Right atrium auricular region (tissue), 2 donors: ENCODE measurements around the gene MRPS34. TPM values are rescaled to one million over a fixed set of nuclear protein-coding genes. Genes with fewer than 3 reads are reported as not detected.

Source experiments
- DNase-seq: peaks from one replicate; pipeline ENCODE4 v3.0.0-alpha.2; 2019; ENCODE audit warnings: low spot score
- H3K27ac ChIP-seq, 2 donors: fragments of 200-600 bp; sonication (generic); 1 replicate in 1 of 2; 2 replicates in 1 of 2; pipeline ENCODE4 v1.5.1; 2016 to 2019
- H3K27me3 ChIP-seq, 2 donors: fragments of 200-600 bp; sonication (generic); one replicate each; pipeline versions ENCODE4 v1.5.1 to v1.6.0; 2017 to 2019
- H3K36me3 ChIP-seq: fragments of 200-600 bp; sonication (generic); one replicate; pipeline ENCODE4 v1.5.1; 2016
- H3K4me1 ChIP-seq, 2 donors: fragments of 200-600 bp; sonication (generic); one replicate each; pipeline versions ENCODE4 v1.5.1 to v1.6.0; 2017 to 2019
- H3K4me3 ChIP-seq, 2 donors: fragments of 200-600 bp; sonication (generic); 1 replicate in 1 of 2; 2 replicates in 1 of 2; pipeline ENCODE4 v1.5.1; 2017 to 2019; ENCODE audit warnings: mild to moderate bottlenecking in 1 of 2, moderate library complexity in 1 of 2
- H3K9me3 ChIP-seq, 2 donors: fragments of 200-600 bp; sonication (generic); one replicate each; pipeline ENCODE4 v1.5.1; 2019
- total RNA-seq, 2 donors: library from RNA; depleted of rRNA; stranded (reverse); fragments of >200 nt; gene quantifications; one replicate each; pipeline ENCODE4 v1.1.0, GENCODE V29; 2016
- TF ChIP-seq, protein P1 (sequence below), 2 donors: fragments of 200-600 bp; sonication (generic); IDR thresholded peaks; one replicate each; pipeline ENCODE4 v1.5.1; 2019; ENCODE audit warnings: antibody characterized with exemption in 2 of 2

MRPS34 gene
- total RNA-seq, 2 donors from 2014 or later = 58.8 to 77.9 TPM

DNA sequence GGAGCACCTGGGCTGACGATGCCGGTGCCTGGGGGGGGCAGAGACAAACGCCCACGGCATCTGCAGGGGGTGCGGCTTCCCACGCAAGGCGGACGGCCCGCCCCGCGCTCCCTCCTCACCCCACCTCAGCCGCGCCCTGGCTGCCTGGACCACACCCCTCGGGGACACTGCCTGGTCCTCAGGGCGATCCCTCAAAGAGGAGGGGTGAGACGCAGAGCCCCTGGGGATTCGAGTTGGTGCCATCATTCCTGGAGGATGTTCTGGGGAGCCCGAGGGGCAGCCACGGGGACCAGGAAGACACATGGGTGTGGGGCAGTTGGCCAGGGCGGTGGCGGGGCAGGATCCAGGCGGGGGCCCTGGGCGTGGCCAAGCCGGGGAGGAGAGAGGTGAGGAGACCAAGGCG is 16.7 kb upstream of the MRPS34 start:
- TF ChIP-seq, protein P1, sequence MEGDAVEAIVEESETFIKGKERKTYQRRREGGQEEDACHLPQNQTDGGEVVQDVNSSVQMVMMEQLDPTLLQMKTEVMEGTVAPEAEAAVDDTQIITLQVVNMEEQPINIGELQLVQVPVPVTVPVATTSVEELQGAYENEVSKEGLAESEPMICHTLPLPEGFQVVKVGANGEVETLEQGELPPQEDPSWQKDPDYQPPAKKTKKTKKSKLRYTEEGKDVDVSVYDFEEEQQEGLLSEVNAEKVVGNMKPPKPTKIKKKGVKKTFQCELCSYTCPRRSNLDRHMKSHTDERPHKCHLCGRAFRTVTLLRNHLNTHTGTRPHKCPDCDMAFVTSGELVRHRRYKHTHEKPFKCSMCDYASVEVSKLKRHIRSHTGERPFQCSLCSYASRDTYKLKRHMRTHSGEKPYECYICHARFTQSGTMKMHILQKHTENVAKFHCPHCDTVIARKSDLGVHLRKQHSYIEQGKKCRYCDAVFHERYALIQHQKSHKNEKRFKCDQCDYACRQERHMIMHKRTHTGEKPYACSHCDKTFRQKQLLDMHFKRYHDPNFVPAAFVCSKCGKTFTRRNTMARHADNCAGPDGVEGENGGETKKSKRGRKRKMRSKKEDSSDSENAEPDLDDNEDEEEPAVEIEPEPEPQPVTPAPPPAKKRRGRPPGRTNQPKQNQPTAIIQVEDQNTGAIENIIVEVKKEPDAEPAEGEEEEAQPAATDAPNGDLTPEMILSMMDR (IDR thresholded peaks at IDR 0.05) = no peak
- Histone ChIP-seq H3K27me3 (no peaks in the 10 kb centered on the region), H3K36me3 (peaks cover 23% of the 10 kb centered on the region), H3K4me1 (peaks cover 0 to 10% of the 10 kb centered on the region in 2 donors), H3K4me3 (no peak overlapping the region), H3K27ac (no peak overlapping the region), H3K9me3 (no peaks in the 10 kb centered on the region)
- DNase-seq = no peak

DNA sequence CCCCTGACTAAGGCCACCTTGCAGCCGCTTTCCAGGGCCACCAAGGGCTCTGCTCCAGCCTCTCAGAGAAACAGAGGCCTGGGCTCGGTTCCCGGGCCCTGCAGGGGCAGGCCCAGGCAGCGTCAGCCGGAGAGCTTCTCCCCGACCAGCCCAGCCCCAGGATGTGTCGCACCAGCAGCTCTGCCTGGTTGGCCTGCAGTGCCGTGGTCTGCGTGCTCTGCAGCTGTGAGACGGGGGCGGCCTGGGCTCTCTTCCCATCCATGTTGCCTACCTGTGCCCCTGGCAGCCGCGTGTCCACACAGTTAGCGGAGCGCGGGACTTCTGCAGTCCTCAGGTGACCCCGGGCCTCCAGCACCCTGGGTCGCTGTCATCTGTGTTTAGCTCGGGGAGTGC is 15.8 kb upstream of the MRPS34 start:
- TF ChIP-seq, protein P1 (IDR thresholded peaks at IDR 0.05) = no peak
- Histone ChIP-seq H3K36me3 (peaks cover 23% of the 10 kb centered on the region), H3K27me3 (no peaks in the 10 kb centered on the region), H3K9me3 (no peaks in the 10 kb centered on the region), H3K27ac (no peak overlapping the region), H3K4me3 (no peak overlapping the region), H3K4me1 (peaks cover 0 to 19% of the 10 kb centered on the region in 2 donors)
- DNase-seq = no peak

DNA sequence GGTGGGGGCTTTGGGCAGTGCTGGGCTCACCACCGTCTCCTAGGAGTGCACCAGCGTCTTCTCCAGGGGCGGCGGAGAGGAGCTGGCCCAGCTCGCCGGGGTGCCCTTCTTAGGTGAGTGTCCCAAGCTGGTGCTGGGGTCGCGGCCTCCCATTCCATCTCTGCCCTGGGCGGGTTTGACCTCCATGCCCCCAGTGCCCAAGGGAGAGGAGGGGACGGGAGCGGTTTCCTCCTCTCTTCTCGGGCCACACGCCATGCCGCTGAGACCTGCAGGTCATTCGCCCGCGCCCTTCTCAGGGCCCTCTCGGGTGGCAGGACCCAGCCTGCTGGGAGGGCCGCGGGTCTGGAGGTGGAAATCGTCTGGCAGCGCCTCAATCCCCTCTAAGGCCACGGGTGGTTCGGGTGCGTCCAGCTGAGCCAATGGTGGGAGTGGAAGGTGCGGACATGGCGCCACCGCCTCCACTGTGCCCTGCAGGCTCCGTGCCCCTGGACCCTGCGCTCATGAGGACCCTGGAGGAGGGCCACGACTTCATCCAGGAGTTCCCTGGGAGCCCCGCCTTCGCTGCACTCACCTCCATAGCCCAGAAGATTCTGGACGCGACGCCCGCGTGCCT is 15.3 kb upstream of the MRPS34 start:
- Histone ChIP-seq H3K9me3 (no peaks in the 10 kb centered on the region), H3K4me1 (peaks cover 0 to 24% of the 10 kb centered on the region in 2 donors), H3K27me3 (no peaks in the 10 kb centered on the region), H3K36me3 (peaks cover 23% of the 10 kb centered on the region), H3K27ac (no peak overlapping the region), H3K4me3 (no peak overlapping the region)
- DNase-seq = no peak
- TF ChIP-seq, protein P1 (IDR thresholded peaks at IDR 0.05) = no peak

DNA sequence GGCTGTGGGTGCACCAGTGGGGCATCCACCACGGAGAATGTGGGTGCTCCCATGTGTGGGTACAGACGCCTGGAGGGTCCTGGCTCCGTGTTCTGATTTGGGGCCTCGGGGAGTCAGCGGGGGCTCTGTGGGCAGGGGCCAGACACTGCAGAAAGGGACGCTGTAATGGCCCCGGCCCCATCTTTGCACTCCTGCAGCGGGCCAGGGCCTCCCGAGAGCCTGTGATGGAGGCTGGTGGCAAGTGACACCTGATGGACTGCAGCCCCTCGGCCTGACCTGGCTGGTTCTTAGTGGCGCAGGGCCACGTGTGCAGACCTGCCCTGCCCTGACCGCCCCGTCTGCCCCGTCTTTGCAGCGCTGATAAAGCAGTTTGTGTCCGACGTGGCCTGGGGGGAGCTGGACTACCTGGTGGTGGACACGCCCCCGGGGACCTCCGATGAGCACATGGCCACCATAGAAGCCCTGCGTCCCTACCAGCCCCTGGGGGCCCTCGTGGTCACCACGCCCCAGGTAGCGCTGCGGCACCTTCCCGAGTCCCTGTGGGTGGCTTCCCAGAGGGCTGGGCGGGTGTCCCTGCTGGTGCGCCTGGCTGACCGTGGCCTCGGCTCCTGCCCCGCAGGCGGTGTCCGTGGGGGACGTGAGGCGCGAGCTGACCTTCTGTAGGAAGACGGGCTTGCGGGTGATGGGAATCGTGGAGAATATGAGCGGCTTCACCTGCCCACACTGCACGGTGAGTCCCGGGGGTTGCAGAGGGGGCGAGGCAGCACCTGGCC is 14.6 kb upstream of the MRPS34 start:
- TF ChIP-seq, protein P1 (IDR thresholded peaks at IDR 0.05) = no peak
- Histone ChIP-seq H3K27ac (no peak overlapping the region), H3K4me1 (peaks cover 0 to 25% of the 10 kb centered on the region in 2 donors), H3K9me3 (no peaks in the 10 kb centered on the region), H3K27me3 (no peaks in the 10 kb centered on the region), H3K36me3 (peaks cover 23% of the 10 kb centered on the region), H3K4me3 (no peak overlapping the region)
- DNase-seq = no peak

DNA sequence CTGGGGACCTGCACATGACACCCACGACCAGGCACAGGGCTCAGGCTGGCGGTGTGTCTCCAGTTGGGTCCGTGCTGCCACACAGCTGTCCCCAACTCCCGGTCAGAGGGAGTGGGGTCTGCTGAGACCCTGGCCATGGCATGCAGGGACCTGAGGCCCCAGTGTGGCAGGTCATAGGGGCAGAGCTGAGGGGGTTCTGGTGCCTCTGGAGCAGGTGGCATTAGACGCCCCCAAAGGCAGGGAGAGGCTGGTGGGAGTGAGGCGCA is 14.1 kb upstream of the MRPS34 start:
- no peak for DNase-seq
- H3K4me3 ChIP-seq = no peak overlapping the region
- TF ChIP-seq, protein P1 (IDR thresholded peaks at IDR 0.05) = no peak
- H3K27ac ChIP-seq = no peak overlapping the region
- H3K27me3 ChIP-seq = no peaks in the 10 kb centered on the region
- peaks cover 23% of the 10 kb centered on the region for H3K36me3 ChIP-seq
- peaks cover 0 to 25% of the 10 kb centered on the region in 2 donors for H3K4me1 ChIP-seq
- H3K9me3 ChIP-seq = no peaks in the 10 kb centered on the region
